Transverse colon (tissue), 3 donors: ENCODE results near the gene PTPRD.

Source experiments
- CTCF ChIP-seq, 5 experiments: fragments of 200-600 bp in 3 of 5; fragments of 450-650 bp in 2 of 5; sonication (generic) in 3 of 5; IDR thresholded peaks; 1 replicate in 2 of 5; 2 replicates in 3 of 5; pipeline ENCODE4 v1.5.1; 2016 to 2017; ENCODE audit warnings: antibody characterized with exemption in 5 of 5, inconsistent platforms in 3 of 5, mild to moderate bottlenecking in 2 of 5, moderate library complexity in 1 of 5
- EP300 ChIP-seq: sonication (generic); formaldehyde crosslinking; IDR thresholded peaks from one replicate; pipeline ENCODE4 v1.6.1; 2017; ENCODE audit warnings: antibody characterized with exemption, low read depth

- TF ChIP-seq EP300: no peak
- TF ChIP-seq CTCF (IDR thresholded peaks at IDR 0.05): no peak
Observed at GRCh38 chr9:9774471-9774870, 838.3 kb downstream of the PTPRD start.
